IPS-20b (cell line): ENCODE results near the gene SLAIN2.

Source experiments
- H3K27ac ChIP-seq: one replicate; pipeline ENCODE4 v1.5.1; 2013; ENCODE audit warnings: low read length
- H3K27me3 ChIP-seq: 2 replicates; pipeline ENCODE4 v1.6.1; 2013; ENCODE audit warnings: mild to moderate bottlenecking, low read length, inconsistent platforms; ENCODE audit not compliant: insufficient read depth
- H3K36me3 ChIP-seq: 2 replicates; pipeline ENCODE4 v1.6.1; 2013; ENCODE audit warnings: low read depth, mild to moderate bottlenecking, inconsistent platforms, low read length, moderate library complexity; ENCODE audit not compliant: insufficient read depth
- H3K4me1 ChIP-seq: 2 replicates; pipeline ENCODE4 v1.6.1; 2013; ENCODE audit warnings: mild to moderate bottlenecking, control low read depth, inconsistent platforms, low read length, moderate library complexity; ENCODE audit not compliant: insufficient read depth
- H3K4me3 ChIP-seq: 2 replicates; pipeline ENCODE4 v1.5.1; 2013; ENCODE audit warnings: mild to moderate bottlenecking, low read length, inconsistent platforms
- H3K9ac ChIP-seq: 2 replicates; pipeline ENCODE4 v1.6.1; 2013; ENCODE audit warnings: low read depth, mild to moderate bottlenecking, inconsistent platforms, low read length, moderate library complexity
- H3K9me3 ChIP-seq: 2 replicates; pipeline ENCODE4 v1.6.1; 2013; ENCODE audit warnings: mild to moderate bottlenecking, low read depth, low read length, inconsistent platforms; ENCODE audit not compliant: insufficient read depth

Gene SLAIN2

DNA sequence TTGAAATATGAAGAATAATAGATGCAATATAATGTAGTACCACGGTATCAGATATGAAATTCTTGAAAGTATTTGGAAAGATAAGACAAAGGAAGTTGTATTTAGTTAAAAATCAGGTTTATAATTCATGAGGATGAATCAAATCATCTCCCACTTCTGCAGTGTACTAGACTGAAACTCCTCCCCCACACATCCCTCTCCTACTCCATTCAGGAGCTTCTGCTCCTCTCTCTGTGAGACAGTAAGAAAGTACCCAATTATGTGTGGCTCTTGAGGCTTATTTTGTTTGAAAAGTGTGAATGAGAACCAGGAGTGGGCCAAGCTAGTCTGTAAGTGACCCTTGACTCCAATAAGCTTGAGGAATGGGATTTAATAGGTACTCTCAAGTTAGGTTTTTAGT is 9.5 kb downstream of the SLAIN2 start:
- H3K36me3 ChIP-seq: no peaks in the 10 kb centered on the region
- peaks cover 14% of the 10 kb centered on the region; the same call in 1 of the 2 replicates for H3K4me1 ChIP-seq
- no peak overlapping the region for H3K9ac ChIP-seq
- H3K27ac ChIP-seq: no peak overlapping the region
- H3K9me3 ChIP-seq: no peaks in the 10 kb centered on the region
- no peak overlapping the region for H3K4me3 ChIP-seq
- H3K27me3 ChIP-seq: no peaks in the 10 kb centered on the region

DNA sequence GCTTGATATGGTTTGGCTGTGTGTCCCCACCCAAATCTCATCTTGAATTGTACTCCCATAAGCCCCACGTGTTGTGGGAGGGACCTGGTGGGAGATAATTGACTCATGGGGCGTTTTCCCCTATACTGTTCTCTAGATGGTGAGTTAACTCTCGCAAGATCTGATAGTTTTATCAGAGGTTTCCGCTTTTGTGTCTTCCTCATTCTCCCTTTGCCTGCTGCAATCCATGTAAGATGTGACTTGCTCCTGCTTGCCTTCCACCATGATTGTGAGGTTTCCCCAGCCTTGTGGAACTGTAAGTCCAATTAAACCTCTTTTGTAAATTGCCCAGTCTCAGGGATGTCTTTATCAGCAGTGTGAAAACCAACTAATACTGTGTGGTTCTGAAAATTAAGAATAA is 11.5 kb downstream of the SLAIN2 start:
- Histone ChIP-seq H3K36me3 (no peaks in the 10 kb centered on the region), H3K4me3 (no peak overlapping the region), H3K27ac (no peak overlapping the region), H3K4me1 (peaks cover 14% of the 10 kb centered on the region; the same call in 1 of the 2 replicates), H3K9ac (no peak overlapping the region), H3K9me3 (no peaks in the 10 kb centered on the region), H3K27me3 (no peaks in the 10 kb centered on the region)

DNA sequence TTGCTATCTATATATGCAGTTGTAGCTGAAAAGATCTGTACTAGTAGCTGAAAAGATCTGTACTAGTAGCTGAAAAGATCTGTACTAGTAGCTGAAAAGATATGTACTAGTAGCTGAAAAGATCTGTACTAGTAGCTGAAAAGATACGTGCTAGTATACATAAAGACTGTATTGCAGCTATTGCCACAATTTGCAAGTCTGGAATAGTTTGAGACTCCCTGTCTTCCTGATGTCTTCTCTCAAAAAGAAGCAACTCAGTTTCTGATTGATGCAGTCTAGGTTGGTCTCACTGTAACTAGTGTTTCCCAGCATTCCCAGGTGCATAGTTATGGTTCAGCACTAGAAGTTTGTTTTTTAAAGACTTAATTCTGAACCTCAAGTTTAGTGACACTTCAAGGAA is 15.0 kb downstream of the SLAIN2 start:
- H3K9ac ChIP-seq: no peak overlapping the region

DNA sequence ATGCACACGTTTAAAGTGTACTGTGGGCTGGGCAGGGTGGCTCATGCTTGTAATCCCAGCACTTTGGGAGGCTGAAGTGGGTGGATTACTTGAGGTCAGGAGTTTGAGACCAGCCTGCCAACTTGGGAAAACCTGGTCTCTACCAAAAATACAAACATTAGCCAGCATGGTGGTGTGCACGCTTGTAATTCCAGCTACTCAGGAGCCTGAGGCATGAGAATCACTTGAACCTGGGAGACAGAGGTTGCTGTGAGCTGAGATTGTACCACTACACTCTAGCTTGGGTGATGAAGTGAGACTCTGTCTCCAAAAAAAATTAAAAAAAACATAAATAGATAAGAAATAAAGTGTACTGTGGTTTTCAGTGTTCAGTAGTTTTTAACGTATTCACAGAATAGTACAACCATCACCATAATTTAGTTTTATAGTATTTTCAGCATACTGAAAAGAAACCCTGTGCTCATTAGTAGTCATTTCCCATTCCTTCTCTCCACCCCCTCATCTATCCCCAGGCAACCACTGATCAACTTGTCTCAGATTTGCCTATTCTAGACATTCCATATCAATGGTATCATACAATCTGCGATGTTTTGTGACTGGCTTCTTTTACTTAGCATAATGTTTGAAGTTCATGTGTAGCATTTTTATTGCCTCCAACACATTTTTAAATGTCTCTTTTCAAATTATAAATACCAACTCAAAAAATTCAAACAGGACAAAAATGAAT is 19.1 kb downstream of the SLAIN2 start:
- Histone ChIP-seq H3K4me1 (no peaks in the 10 kb centered on the region), H3K27ac (no peak overlapping the region), H3K4me3 (no peak overlapping the region), H3K9me3 (no peaks in the 10 kb centered on the region), H3K27me3 (no peaks in the 10 kb centered on the region), H3K36me3 (no peaks in the 10 kb centered on the region), H3K9ac (no peak overlapping the region)

More for the DNA sequence above, 15.0 kb downstream of the SLAIN2 start:
- Histone ChIP-seq H3K4me3 (no peak overlapping the region), H3K4me1 (peaks cover 2% of the 10 kb centered on the region; the same call in 1 of the 2 replicates), H3K36me3 (no peaks in the 10 kb centered on the region), H3K9me3 (no peaks in the 10 kb centered on the region), H3K27ac (no peak overlapping the region), H3K27me3 (no peaks in the 10 kb centered on the region)

DNA sequence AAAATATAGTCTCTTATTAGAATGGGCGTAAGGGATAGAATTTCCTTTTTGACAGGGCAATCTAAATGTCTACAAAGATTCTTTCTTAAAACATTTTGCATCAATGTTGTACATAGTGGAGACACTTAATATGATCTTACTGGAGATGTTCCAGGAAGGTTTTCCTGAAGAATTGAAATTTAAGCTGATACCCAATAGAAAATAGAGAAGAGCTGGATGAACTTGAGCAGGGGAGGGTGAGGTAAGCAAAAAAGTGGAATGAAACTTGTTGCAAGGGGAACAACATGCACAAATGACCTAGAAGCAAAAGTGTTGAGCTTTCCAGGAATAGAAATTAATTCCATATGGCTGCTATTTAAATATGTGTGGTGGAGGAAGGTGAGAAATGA is 19.7 kb downstream of the SLAIN2 start:
- H3K27me3 ChIP-seq: no peaks in the 10 kb centered on the region
- no peaks in the 10 kb centered on the region for H3K36me3 ChIP-seq
- H3K4me3 ChIP-seq: no peak overlapping the region
- no peaks in the 10 kb centered on the region for H3K9me3 ChIP-seq
- H3K4me1 ChIP-seq: no peaks in the 10 kb centered on the region
- H3K27ac ChIP-seq: no peak overlapping the region
- H3K9ac ChIP-seq: no peak overlapping the region

DNA sequence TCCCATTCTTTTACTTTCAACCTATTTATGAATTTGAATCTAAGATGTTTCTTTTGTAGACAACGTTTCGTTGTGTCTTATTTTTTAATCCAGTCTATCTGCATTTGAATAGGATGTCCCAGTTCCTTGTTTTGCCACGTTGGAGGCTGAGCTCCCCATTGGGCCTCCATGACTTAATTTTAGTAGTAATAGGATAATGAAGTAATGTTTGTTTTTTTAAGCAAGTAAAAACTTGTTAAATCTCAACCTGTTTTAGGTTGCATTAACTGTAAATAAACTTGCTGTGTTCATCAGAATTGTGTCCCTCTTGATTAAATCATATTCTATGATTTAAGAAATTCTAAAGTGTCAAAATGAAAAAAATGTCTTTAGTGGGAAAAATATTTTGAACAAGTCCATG is 25.3 kb downstream of the SLAIN2 start:
- no peaks in the 10 kb centered on the region for H3K9me3 ChIP-seq
- no peak overlapping the region for H3K9ac ChIP-seq
- no peak overlapping the region for H3K4me3 ChIP-seq
- H3K27me3 ChIP-seq: no peaks in the 10 kb centered on the region
- no peak overlapping the region for H3K27ac ChIP-seq
- peaks cover 24% of the 10 kb centered on the region for H3K4me1 ChIP-seq
- H3K36me3 ChIP-seq: no peaks in the 10 kb centered on the region

DNA sequence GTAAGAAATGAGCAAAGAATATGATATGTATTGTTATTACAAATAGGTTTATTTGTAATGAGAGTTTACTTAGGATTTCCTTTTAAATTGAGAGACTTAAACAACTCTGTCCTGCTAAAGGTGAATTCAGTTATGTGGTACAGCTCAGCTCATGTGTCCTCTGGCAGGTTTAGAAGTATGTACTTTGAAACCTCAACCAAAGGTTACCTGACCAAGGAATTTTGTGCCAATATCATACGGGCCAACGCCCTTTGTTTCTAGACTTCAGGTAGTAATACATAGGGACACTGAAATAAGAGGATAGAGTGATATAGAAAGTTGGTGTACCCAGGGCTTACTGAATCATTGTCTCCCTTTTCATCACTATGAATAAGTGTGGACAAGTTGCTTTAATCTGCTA is 25.7 kb downstream of the SLAIN2 start:
- H3K27ac ChIP-seq: no peak overlapping the region
- H3K4me3 ChIP-seq: no peak overlapping the region
- no peaks in the 10 kb centered on the region for H3K27me3 ChIP-seq
- H3K9me3 ChIP-seq: no peaks in the 10 kb centered on the region
- no peaks in the 10 kb centered on the region for H3K36me3 ChIP-seq
- no peak overlapping the region for H3K9ac ChIP-seq
- peaks cover 24% of the 10 kb centered on the region for H3K4me1 ChIP-seq

DNA sequence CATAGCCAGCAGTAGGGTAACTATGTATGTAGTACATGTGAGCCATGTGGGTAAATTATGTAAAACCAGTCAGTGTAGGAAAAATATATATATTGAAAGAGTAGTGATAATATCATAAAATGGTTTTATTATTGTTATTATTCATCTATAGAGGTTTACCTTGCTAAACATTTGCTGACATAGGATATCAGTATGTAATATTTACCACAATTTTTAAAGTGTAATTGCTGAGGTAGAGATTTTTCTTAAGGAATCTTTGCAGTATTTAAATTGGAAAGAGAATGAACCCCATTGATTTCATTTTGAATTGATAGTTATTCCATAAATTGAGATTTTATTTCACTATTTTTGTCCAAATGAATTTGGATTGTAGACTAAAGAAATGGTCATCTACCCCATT is 27.1 kb downstream of the SLAIN2 start:
- peaks cover 24% of the 10 kb centered on the region for H3K4me1 ChIP-seq
- no peak overlapping the region for H3K9ac ChIP-seq
- 0 out of 2 replicates have a peak, but pooled peaks cover 2% of the 10 kb centered on the region for H3K36me3 ChIP-seq
- no peaks in the 10 kb centered on the region for H3K9me3 ChIP-seq
- no peak overlapping the region for H3K4me3 ChIP-seq
- no peak overlapping the region for H3K27ac ChIP-seq
- H3K27me3 ChIP-seq: no peaks in the 10 kb centered on the region

DNA sequence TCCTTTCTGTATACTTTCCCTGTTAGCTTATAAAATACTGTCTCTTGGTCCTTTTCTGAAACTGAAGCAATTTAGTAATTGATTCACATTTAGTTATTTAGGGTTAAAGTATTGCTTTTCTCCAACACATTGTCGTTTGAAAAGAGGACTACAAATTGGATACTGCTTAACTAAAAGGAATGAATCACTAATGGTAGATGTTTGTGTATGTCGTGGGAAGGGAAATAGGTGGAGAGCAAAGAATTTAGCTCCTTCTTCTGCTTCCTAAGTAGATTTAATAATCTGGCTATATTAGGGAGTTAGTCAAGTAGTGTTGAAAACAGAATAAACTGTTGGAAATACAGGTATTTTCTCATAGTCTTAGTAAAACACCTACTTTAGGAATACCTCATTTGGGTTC is 27.9 kb downstream of the SLAIN2 start:
- no peak overlapping the region for H3K4me3 ChIP-seq
- no peak overlapping the region for H3K27ac ChIP-seq
- 0 out of 2 replicates have a peak, but pooled peaks cover 2% of the 10 kb centered on the region for H3K36me3 ChIP-seq
- peaks cover 24% of the 10 kb centered on the region for H3K4me1 ChIP-seq
- H3K27me3 ChIP-seq: no peaks in the 10 kb centered on the region
- H3K9me3 ChIP-seq: no peaks in the 10 kb centered on the region
- H3K9ac ChIP-seq: no peak overlapping the region

DNA sequence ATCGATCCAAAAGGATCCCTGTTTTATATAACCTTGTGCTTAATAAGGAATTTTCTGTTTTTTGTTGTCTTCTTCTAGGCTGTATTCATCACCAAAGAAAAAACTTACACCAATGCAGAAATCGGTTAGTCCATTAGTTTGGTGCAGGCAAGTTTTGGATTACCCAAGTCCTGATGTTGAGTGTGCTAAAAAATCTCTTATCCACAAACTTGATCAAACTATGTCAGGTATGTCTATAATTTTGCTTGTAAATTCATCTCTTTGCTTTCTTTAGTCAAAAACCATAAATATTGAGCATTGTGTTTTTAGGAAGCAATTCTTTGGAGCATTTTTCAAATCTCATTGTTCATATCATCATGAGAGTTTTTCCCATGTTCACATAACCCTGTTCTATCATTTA is 28.4 kb downstream of the SLAIN2 start:
- H3K36me3 ChIP-seq: 0 out of 2 replicates have a peak, but pooled peaks cover 2% of the 10 kb centered on the region
- no peak overlapping the region for H3K4me3 ChIP-seq
- no peaks in the 10 kb centered on the region for H3K27me3 ChIP-seq
- no peak overlapping the region for H3K9ac ChIP-seq
- H3K4me1 ChIP-seq: peaks cover 24% of the 10 kb centered on the region
- no peaks in the 10 kb centered on the region for H3K9me3 ChIP-seq
- no peak overlapping the region for H3K27ac ChIP-seq

DNA sequence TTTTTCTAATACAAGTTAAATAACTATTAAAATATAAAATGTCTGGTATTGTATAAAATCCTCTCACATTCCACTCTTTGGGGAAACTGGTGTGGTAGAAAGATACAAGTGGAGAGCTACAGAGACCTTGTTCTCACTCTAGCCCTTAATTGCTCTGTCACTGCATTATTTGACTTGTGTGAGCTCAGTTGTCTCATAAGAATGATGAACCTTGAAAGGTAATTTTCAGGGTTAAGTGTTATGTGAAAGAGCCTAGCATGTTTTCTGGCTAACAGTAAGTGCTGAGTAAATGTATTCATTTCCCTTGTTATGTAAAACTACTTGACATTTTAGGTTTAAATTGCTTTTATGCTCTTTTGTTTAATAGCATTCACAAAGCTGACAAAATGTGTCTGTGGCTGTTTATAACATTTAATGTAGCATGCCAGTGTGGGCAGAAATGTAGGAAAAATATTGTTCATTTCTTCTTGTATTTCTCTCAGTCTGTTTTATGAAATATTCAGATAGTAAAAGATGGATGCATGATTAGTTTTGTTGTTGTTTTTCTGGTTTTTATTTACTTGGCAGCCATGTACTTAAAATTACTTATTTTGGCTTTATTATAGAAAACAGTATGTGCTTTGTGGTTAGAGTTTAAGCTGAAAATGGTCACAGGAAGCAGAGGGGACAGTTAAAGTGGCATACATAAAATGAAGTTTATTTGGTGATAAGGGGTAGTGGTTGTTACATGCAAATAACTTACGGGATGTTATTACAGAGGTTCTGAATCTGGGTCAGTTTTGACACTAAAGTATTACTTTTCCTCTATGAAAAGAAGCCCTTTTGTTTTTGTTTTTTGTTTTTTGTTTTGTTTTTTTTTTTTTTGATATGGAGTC is 29.2 kb downstream of the SLAIN2 start:
- Histone ChIP-seq H3K27ac (no peak overlapping the region), H3K9me3 (no peaks in the 10 kb centered on the region), H3K4me3 (no peak overlapping the region), H3K27me3 (no peaks in the 10 kb centered on the region), H3K9ac (no peak overlapping the region), H3K4me1 (peaks cover 24% of the 10 kb centered on the region), H3K36me3 (0 out of 2 replicates have a peak, but pooled peaks cover 2% of the 10 kb centered on the region)

DNA sequence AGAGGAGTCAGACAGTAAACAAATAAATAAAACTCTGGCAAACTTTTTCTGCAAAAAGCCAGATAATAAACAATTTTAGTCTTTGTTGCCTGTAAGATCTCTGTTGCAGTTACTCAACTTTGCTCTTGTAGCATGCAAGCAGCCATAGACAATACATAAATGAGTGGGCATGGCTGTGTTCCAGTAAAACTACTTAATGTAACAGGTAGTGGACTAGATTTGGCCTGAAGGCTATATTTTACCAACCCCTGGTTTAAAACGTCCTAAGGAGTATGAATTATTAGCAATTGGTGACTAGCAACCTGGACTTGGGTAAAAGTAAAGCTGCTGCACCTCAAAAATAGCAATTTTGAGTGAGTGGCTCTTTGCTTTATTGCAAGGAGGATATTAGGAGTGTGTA is 30.9 kb downstream of the SLAIN2 start:
- no peaks in the 10 kb centered on the region for H3K27me3 ChIP-seq
- 0 out of 2 replicates have a peak, but pooled peaks cover 2% of the 10 kb centered on the region for H3K36me3 ChIP-seq
- H3K4me1 ChIP-seq: peaks cover 16% of the 10 kb centered on the region
- H3K27ac ChIP-seq: no peak overlapping the region
- no peak overlapping the region for H3K4me3 ChIP-seq
- H3K9me3 ChIP-seq: no peaks in the 10 kb centered on the region
- H3K9ac ChIP-seq: no peak overlapping the region
